HG03103 (cell line): Measurements from ENCODE around the gene UNC13C.

ENCODE experiments used
- ATAC-seq: cut with Tn5 transposase; IDR thresholded peaks from one replicate; pipeline ENCODE4 v1.9.1; 2021; ENCODE audit warnings: low read depth; ENCODE audit not compliant: unreplicated experiment

The UNC13C gene

GRCh38 chr15:54608876-54609835 lies 630.9 kb downstream of the UNC13C start:
- no peak for ATAC-seq

- ATAC-seq = no peak
Measured at GRCh38 chr15:54618120-54618519, 639.9 kb downstream of the UNC13C start.

GRCh38 chr15:54619180-54619579 lies 640.9 kb downstream of the UNC13C start:
- no peak for ATAC-seq

- no peak for ATAC-seq
Measured at GRCh38 chr15:54620916-54621315, 642.7 kb downstream of the UNC13C start.

GRCh38 chr15:54636147-54636546 lies 657.9 kb downstream of the UNC13C start:
- ATAC-seq = no peak

- no peak for ATAC-seq
Measured at GRCh38 chr15:54638666-54639065, 660.4 kb downstream of the UNC13C start.

- ATAC-seq = no peak
Measured at GRCh38 chr15:54640873-54641272, 662.6 kb downstream of the UNC13C start.

GRCh38 chr15:54644796-54645195 lies 666.6 kb downstream of the UNC13C start:
- no peak for ATAC-seq

- no peak for ATAC-seq
Measured at GRCh38 chr15:54659646-54660045, 681.4 kb downstream of the UNC13C start.

GRCh38 chr15:54660356-54660755 lies 682.1 kb downstream of the UNC13C start:
- ATAC-seq = no peak

GRCh38 chr15:54675241-54675640 lies 697.0 kb downstream of the UNC13C start:
- no peak for ATAC-seq

GRCh38 chr15:54681584-54681983 lies 703.3 kb downstream of the UNC13C start:
- ATAC-seq = no peak
